Activated B cell treated with CpG ODN at 0.5 μM for 24 hours (primary cell): Measurements from ENCODE around the gene C21orf58. TPM values are rescaled to one million over a fixed set of nuclear protein-coding genes. Genes with fewer than 3 reads are reported as not detected.

ENCODE experiments used
- ATAC-seq: fragments of 200-7000 bp; cut with Tn5 transposase; one replicate; pipeline ENCODE4 v1.10.0; 2021; ENCODE audit warnings: low read depth, mild to moderate bottlenecking, moderate library complexity
- CTCF ChIA-PET: fragments of 350-600 bp; sonication (Branson Sonifier 250); formaldehyde crosslinking; loops from one replicate; lab custom pipeline; 2021; ENCODE audit warnings: antibody characterized with exemption; lab: Charles Lee
- POLR2A ChIA-PET: fragments of 350-600 bp; sonication (Branson Sonifier 250); formaldehyde crosslinking; loops from one replicate; lab custom pipeline; 2021; ENCODE audit warnings: antibody characterized with exemption; lab: Charles Lee
- DNase-seq: peaks from one replicate; pipeline ENCODE4 v3.0.0; 2022
- H3K27ac Mint-ChIP-seq: one replicate; pipeline ENCODE4 v1.8.0; 2020; ENCODE audit warnings: mixed read lengths
- H3K27me3 Mint-ChIP-seq: one replicate; pipeline ENCODE4 v1.8.0; 2021; ENCODE audit warnings: mixed read lengths
- H3K36me3 Mint-ChIP-seq: one replicate; pipeline ENCODE4 v1.8.0; 2021; ENCODE audit warnings: low read depth, mixed read lengths
- H3K4me1 Mint-ChIP-seq: one replicate; pipeline ENCODE4 v1.8.0; 2021; ENCODE audit warnings: mixed read lengths
- H3K4me3 Mint-ChIP-seq: one replicate; pipeline ENCODE4 v1.8.0; 2020; ENCODE audit warnings: mild to moderate bottlenecking, mixed read lengths
- H3K9me3 Mint-ChIP-seq: one replicate; pipeline ENCODE4 v1.8.0; 2020; ENCODE audit warnings: mixed read lengths
- CTCF ChIP-seq: fragments of 200-600 bp; IDR thresholded peaks from one replicate; pipeline ENCODE4 v1.8.0; 2022; ENCODE audit warnings: antibody characterized with exemption, mild to moderate bottlenecking
- intact Hi-C: fragments of 100-400 bp; cut with micrococcal nuclease; formaldehyde crosslinking; loops from one replicate; pipeline ENCODE4 v1.15.1; 2024
- total RNA-seq: library from RNA; stranded (reverse); gene quantifications from 2 replicates; pipeline ENCODE4 v1.2.3, GENCODE V29; 2022

Gene C21orf58
- total RNA-seq, 1 donor from 2014 or later, result 4.7 TPM

GRCh38 chr21:46319186-46319585 is 4.5 kb downstream of the C21orf58 start:
- Mint-ChIP-seq H3K27ac (no peak overlapping the region), H3K9me3 (no peaks in the 10 kb centered on the region), H3K36me3 (peaks cover 2% of the 10 kb centered on the region), H3K27me3 (no peaks in the 10 kb centered on the region), H3K4me3 (no peak overlapping the region), H3K4me1 (peaks cover 23% of the 10 kb centered on the region)
- TF ChIP-seq CTCF, result no peak
- ChIA-PET CTCF (no interaction called here), POLR2A (interaction anchor here (0.6 kb wide), 1 partner anchor 151 kb away, joined by 6 read pairs; no protein-coding TSS in a partner anchor)
- intact Hi-C loops, result no loop called here
- DNase-seq (no peak), ATAC-seq (no peak)

- Mint-ChIP-seq H3K36me3 (no peaks in the 10 kb centered on the region), H3K4me3 (no peak overlapping the region), H3K4me1 (peaks cover 23% of the 10 kb centered on the region), H3K27ac (no peak overlapping the region), H3K27me3 (no peaks in the 10 kb centered on the region), H3K9me3 (no peaks in the 10 kb centered on the region)
- ChIA-PET CTCF (no interaction called here), POLR2A (interaction anchor here (0.6 kb wide), 1 partner anchor 152 kb away, joined by 6 read pairs; no protein-coding TSS in a partner anchor)
- ATAC-seq (no peak), DNase-seq (no peak)
- TF ChIP-seq CTCF, result no peak
- intact Hi-C loops, result no loop called here
Measured at GRCh38 chr21:46318464-46318845, 5.2 kb downstream of the C21orf58 start.

GRCh38 chr21:46317710-46318463 is 5.8 kb downstream of the C21orf58 start:
- no peak for DNase-seq
- no peaks in the 10 kb centered on the region for H3K27me3 Mint-ChIP-seq
- intact Hi-C loops, result no loop called here
- no peak overlapping the region for H3K27ac Mint-ChIP-seq
- no peak for ATAC-seq
- no peaks in the 10 kb centered on the region for H3K9me3 Mint-ChIP-seq
- ChIA-PET CTCF (no interaction called here), POLR2A (no interaction called here)
- H3K4me3 Mint-ChIP-seq, result no peak overlapping the region
- TF ChIP-seq CTCF, result no peak
- no peaks in the 10 kb centered on the region for H3K36me3 Mint-ChIP-seq
- peaks cover 18% of the 10 kb centered on the region for H3K4me1 Mint-ChIP-seq

- H3K27ac Mint-ChIP-seq, result no peak overlapping the region
- H3K4me1 Mint-ChIP-seq, result peaks cover 8% of the 10 kb centered on the region
- H3K9me3 Mint-ChIP-seq, result no peaks in the 10 kb centered on the region
- CTCF ChIA-PET, result no interaction called here
- intact Hi-C loops, result no loop called here
- POLR2A ChIA-PET, result interaction anchor here (0.6 kb wide), 1 partner anchor 319 kb away, joined by 5 read pairs; the partner anchor contains the start of gene PRMT2
- DNase-seq (no peak), ATAC-seq (no peak)
- H3K27me3 Mint-ChIP-seq, result no peaks in the 10 kb centered on the region
- TF ChIP-seq CTCF, result no peak
- no peaks in the 10 kb centered on the region for H3K36me3 Mint-ChIP-seq
- no peak overlapping the region for H3K4me3 Mint-ChIP-seq
Measured at GRCh38 chr21:46316708-46317324, 6.9 kb downstream of the C21orf58 start.

GRCh38 chr21:46314441-46315020 is 9.1 kb downstream of the C21orf58 start:
- no peak overlapping the region for H3K27ac Mint-ChIP-seq
- DNase-seq (no peak), ATAC-seq (no peak)
- H3K27me3 Mint-ChIP-seq, result no peaks in the 10 kb centered on the region
- intact Hi-C loops, result no loop called here
- CTCF ChIA-PET, result no interaction called here
- no peak overlapping the region for H3K4me3 Mint-ChIP-seq
- no peak for TF ChIP-seq CTCF
- no peaks in the 10 kb centered on the region for H3K9me3 Mint-ChIP-seq
- H3K4me1 Mint-ChIP-seq, result no peaks in the 10 kb centered on the region
- POLR2A ChIA-PET, result interaction anchor here (0.8 kb wide), 1 partner anchor 29 kb away, joined by 3 read pairs; the partner anchor contains the start of genes MCM3AP and YBEY
- H3K36me3 Mint-ChIP-seq, result no peaks in the 10 kb centered on the region
